ENCODE measurements around the gene DLGAP1. TPM values are rescaled to one million over a fixed set of nuclear protein-coding genes. Genes with fewer than 3 reads are reported as not detected.

DLGAP1 gene
- total and polyA plus RNA-seq, 2 experiments from 2014 or later: 3.1 to 6.5 TPM

DNA sequence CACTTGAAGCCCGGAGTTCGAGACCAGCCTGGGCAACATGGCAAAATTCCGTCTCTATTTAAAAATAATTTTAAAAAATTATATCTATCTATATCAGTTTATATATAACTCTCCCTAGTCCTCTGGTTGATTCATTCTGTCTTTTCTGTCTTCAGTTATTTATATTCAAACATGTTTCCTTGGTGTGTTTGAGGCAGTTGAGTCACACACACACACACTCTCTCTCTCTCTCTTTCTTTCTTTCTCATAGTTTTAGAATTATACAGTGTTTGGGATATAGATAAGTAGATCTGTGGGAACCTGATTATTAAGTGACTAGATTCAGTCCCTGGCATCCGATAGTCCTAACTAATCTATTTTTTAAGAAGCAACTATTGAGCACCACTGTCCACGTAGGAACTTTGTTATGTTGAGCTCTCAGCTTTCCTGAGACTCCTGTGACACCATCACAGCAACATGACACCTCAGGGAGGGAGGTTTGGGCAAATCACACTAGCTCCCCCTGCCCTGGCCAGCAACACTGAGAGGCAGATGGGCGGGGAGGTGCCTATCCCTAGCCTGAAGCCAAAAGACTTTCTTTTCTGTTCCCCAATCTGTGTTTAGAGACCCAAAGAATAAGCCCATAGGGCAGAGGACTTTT, 482.7 kb downstream of the DLGAP1 start:
- DNase-seq (ENCODE audit: low spot score): no peak
- H3K79me2 ChIP-seq: no peaks in the 10 kb centered on the region
- no peaks in the 10 kb centered on the region for H3K9me3 ChIP-seq (ENCODE audit: low read depth)
- H3K27ac ChIP-seq: no peak overlapping the region
- no peak overlapping the region for H2AFZ ChIP-seq
- H3K4me2 ChIP-seq: no peak overlapping the region
- H3K9me2 ChIP-seq (replicated peaks; ENCODE audit: insufficient read depth): no peaks in the 10 kb centered on the region
- no peaks in the 10 kb centered on the region for H4K20me1 ChIP-seq (ENCODE audit: insufficient read depth, poor library complexity, severe bottlenecking)
- WGBS (ENCODE audit: low lambda C conversion rate, missing lambda C conversion rate): 90% methylated on average over 6 of the region's 6 CpGs
- no peaks in the 10 kb centered on the region for H3K36me3 ChIP-seq (replicated peaks; ENCODE audit: insufficient read depth, low read depth)
- H3K4me1 ChIP-seq (ENCODE audit: insufficient read depth): no peaks in the 10 kb centered on the region
- TF ChIP-seq EZH2 (IDR thresholded peaks at IDR 0.05; ENCODE audit: borderline replicate concordance) (no peak), EZH2phosphoT487 (IDR thresholded peaks at IDR 0.05; ENCODE audit: low read depth, severe bottlenecking, unreplicated experiment) (no peak)
- TF ChIP-seq, protein P1, sequence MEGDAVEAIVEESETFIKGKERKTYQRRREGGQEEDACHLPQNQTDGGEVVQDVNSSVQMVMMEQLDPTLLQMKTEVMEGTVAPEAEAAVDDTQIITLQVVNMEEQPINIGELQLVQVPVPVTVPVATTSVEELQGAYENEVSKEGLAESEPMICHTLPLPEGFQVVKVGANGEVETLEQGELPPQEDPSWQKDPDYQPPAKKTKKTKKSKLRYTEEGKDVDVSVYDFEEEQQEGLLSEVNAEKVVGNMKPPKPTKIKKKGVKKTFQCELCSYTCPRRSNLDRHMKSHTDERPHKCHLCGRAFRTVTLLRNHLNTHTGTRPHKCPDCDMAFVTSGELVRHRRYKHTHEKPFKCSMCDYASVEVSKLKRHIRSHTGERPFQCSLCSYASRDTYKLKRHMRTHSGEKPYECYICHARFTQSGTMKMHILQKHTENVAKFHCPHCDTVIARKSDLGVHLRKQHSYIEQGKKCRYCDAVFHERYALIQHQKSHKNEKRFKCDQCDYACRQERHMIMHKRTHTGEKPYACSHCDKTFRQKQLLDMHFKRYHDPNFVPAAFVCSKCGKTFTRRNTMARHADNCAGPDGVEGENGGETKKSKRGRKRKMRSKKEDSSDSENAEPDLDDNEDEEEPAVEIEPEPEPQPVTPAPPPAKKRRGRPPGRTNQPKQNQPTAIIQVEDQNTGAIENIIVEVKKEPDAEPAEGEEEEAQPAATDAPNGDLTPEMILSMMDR (IDR thresholded peaks at IDR 0.05; ENCODE audit: poor library complexity): no peak
- no peak overlapping the region for H3K4me3 ChIP-seq
- no peaks in the 10 kb centered on the region for H3K27me3 ChIP-seq

DNA sequence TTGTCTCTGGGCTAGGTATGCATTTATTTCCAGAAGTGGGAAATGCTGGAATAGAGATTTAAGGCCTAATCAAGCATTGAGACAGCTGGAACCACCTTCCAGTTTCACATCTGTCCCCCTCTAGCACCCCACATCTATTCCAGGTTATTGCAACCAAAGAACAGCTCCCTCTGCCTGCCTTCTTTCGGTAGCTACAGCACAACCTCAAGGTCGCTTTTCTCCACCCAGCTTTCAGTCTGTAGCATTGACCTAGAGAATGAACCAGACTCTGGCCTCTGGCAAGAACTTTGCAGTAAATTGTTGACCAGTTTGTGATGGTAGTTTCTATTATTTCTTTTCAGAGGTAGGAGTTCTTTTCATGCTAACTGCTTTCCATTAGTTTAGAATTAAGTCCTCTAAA, 484.2 kb downstream of the DLGAP1 start:
- 57% methylated on average over 2 of the region's 2 CpGs for WGBS (ENCODE audit: low lambda C conversion rate, missing lambda C conversion rate)
- Histone ChIP-seq H3K79me2 (no peaks in the 10 kb centered on the region), H3K27me3 (no peaks in the 10 kb centered on the region), H3K9me2 (replicated peaks; ENCODE audit: insufficient read depth) (no peaks in the 10 kb centered on the region), H4K20me1 (ENCODE audit: insufficient read depth, poor library complexity, severe bottlenecking) (no peaks in the 10 kb centered on the region), H3K4me1 (ENCODE audit: insufficient read depth) (no peaks in the 10 kb centered on the region), H3K9me3 (ENCODE audit: low read depth) (no peaks in the 10 kb centered on the region), H3K4me3 (no peak overlapping the region), H3K36me3 (replicated peaks; ENCODE audit: insufficient read depth, low read depth) (no peaks in the 10 kb centered on the region), H3K4me2 (no peak overlapping the region), H3K27ac (no peak overlapping the region), H2AFZ (no peak overlapping the region)
- TF ChIP-seq EZH2phosphoT487 (IDR thresholded peaks at IDR 0.05; ENCODE audit: low read depth, severe bottlenecking, unreplicated experiment): no peak
- TF ChIP-seq, protein P1 (IDR thresholded peaks at IDR 0.05; ENCODE audit: poor library complexity): peak; percentile 37
- peak; percentile 43 for DNase-seq (ENCODE audit: low spot score)

DNA sequence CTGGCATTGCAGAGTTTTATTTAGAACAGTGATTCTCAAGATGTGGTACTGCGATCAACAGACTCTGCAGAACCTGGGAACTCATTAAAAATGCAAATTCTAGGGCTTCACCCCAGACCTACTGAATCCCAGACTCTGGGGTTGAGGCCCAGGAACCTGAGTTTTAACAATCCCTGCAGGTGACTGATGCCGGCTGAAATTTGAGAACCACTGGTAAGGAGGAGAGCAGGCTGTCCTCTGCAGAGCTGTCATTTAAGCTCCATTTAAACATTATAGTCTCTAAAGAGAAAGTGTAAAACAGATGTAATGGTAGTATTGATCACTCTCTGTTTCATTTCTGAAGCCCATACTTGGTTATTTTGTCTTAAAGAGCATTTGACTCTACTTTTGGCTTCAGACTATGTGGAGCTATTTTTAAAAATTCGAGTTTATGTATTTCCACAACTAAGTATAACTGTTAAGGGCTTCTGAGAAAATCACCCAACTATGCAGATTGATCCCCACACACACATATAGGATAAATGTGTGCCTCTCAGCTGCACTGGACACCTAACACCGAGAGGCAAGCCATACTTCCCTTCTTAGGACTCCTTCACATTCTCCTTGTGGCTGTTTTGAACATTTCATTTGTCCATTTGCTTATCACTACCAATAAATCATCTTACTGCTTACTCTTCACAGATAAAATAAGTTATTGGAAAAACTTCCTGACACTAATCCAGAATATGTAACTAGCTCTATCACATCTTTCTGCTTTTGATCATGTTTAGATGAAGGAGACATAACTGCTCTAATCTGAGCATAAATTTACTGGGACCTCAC, 487.5 kb downstream of the DLGAP1 start:
- TF ChIP-seq EZH2phosphoT487 (IDR thresholded peaks at IDR 0.05; ENCODE audit: low read depth, severe bottlenecking, unreplicated experiment): no peak
- TF ChIP-seq, protein P1 (IDR thresholded peaks at IDR 0.05; ENCODE audit: poor library complexity): no peak
- TF ChIP-seq EZH2 (IDR thresholded peaks at IDR 0.05; ENCODE audit: borderline replicate concordance): no peak
- Histone ChIP-seq H3K36me3 (replicated peaks; ENCODE audit: insufficient read depth, low read depth) (no peaks in the 10 kb centered on the region), H2AFZ (no peak overlapping the region), H3K79me2 (no peaks in the 10 kb centered on the region), H3K4me2 (no peak overlapping the region), H3K4me1 (ENCODE audit: insufficient read depth) (no peaks in the 10 kb centered on the region), H3K9me2 (replicated peaks; ENCODE audit: insufficient read depth) (no peaks in the 10 kb centered on the region), H4K20me1 (ENCODE audit: insufficient read depth, poor library complexity, severe bottlenecking) (no peaks in the 10 kb centered on the region), H3K27ac (no peak overlapping the region), H3K9me3 (ENCODE audit: low read depth) (no peaks in the 10 kb centered on the region), H3K4me3 (no peak overlapping the region), H3K27me3 (no peaks in the 10 kb centered on the region)
- 65% methylated on average over 4 of the region's 4 CpGs for WGBS (ENCODE audit: low lambda C conversion rate, missing lambda C conversion rate)
- DNase-seq (ENCODE audit: low spot score): no peak
